ENCODE results near the gene NHERF1.

The NHERF1 gene

DNA sequence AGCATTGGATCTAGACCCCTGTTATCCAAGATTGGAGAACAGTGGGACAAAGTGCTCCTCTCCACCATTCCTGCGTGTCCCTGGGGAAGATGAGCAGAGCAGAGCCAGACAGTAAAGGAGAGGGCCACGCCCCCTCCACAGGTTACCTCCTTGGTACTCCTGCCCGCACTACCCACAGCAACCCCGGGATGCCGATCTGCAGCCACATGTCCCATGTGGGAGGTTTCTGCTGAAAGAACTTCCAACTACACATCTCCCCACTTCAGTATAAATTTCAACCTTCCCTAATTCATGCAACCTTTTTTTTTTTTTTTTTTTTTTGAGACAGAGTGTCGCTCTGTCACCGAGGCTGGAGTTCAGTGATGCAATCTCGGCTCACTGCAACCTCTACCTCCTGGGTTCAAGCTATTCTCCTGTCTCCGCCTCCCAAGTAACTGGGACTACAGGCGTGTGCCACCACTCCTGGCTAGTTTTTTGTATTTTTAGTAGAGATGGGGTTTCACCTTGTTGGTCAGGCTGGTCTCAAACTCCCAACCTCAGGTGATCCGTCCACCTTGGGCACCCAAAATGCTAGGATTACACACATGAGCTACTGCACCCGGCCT lies 9.1 kb upstream of the NHERF1 start:
- no peak for DNase-seq (ENCODE audit: low spot score)
- TF ChIP-seq CTCF (IDR thresholded peaks at IDR 0.05; ENCODE audit: extremely low read depth, missing control alignments), result no peak

- no peak for TF ChIP-seq CTCF (IDR thresholded peaks at IDR 0.05; ENCODE audit: extremely low read depth, missing control alignments)
- DNase-seq (ENCODE audit: low spot score), result no peak
Measured at GRCh38 chr17:74740173-74740572, 8.3 kb upstream of the NHERF1 start.

DNA sequence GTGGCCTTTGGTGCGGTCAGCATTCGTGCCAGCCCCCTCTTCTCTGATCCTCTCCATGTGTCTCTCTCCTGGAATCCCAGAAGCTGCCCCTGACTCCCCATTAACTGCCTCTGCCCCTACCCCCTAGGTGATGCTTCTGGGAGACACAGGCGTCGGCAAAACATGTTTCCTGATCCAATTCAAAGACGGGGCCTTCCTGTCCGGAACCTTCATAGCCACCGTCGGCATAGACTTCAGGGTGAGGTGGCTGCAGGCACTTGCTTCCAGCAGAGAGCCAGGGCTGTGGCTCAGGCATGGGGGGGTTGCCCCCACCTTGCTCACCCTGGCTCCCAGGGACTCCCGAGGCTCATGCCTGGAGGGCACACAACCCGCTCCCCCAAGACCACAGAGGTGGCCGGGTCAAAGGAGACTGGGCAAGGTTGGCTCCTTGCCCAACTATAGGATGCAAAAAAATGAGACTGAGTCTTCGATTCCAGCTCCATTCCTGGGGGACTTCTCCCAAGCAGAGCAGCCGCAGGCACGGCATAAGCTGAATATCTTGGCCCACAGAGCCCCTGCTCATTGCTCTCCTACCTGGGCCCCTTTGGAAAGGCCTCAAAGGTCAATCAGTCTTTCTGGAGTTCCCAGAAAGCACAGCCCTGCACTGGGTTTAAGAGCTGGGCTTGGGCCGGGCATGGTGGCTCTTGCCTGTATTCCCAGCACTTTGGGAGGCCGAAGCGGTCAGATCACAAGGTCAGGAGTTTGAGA lies 7.6 kb upstream of the NHERF1 start:
- DNase-seq (ENCODE audit: low spot score), result no peak
- no peak for TF ChIP-seq CTCF (IDR thresholded peaks at IDR 0.05; ENCODE audit: extremely low read depth, missing control alignments)

- TF ChIP-seq CTCF (IDR thresholded peaks at IDR 0.05; ENCODE audit: extremely low read depth, missing control alignments), result no peak
- DNase-seq (ENCODE audit: low spot score), result peak; percentile 66
Measured at GRCh38 chr17:74742153-74742515, 6.3 kb upstream of the NHERF1 start.

- no peak for DNase-seq (ENCODE audit: low spot score)
- no peak for TF ChIP-seq CTCF (IDR thresholded peaks at IDR 0.05; ENCODE audit: extremely low read depth, missing control alignments)
Measured at GRCh38 chr17:74742978-74743545, 5.4 kb upstream of the NHERF1 start.

DNA sequence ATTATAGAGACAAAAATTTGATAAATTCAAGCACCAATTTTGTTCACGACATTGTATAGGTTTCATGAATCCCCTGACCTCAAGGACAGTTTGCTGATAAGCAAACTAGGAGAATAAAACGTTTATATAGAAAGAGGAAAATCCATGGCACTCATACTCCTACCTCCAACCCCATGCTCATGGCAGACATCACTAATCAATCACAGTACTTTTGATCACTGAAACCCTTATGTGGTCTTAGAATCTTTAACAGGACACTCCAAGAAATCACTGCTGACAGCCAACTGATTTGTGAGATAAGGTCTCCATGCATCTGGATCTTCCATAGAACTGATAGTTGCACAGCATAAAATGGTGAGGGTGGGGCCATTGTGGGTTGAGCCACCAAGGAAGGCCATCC lies 4.7 kb upstream of the NHERF1 start:
- TF ChIP-seq CTCF (IDR thresholded peaks at IDR 0.05; ENCODE audit: extremely low read depth, missing control alignments), result no peak

DNA sequence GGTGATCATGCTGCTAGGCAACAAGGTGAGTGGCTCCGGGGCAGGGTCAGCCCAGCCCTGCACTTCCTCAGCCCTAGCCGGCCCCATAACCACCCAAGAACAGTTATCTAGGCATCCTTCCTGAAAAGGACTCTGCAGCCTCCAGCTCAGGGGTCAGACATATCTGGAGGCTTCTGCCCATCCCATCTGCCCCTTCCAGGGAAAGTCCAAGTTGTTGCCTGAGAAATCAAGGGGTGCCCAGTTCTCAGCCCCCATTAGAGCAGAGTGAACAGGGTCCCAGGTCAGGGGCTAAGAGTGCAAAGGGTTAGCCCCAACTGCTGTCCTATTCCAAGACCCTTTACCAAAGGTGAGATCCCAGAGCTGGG lies 4.1 kb upstream of the NHERF1 start:
- DNase-seq (ENCODE audit: low spot score), result no peak
- no peak for TF ChIP-seq CTCF (IDR thresholded peaks at IDR 0.05; ENCODE audit: extremely low read depth, missing control alignments)

More for the DNA sequence above, 4.7 kb upstream of the NHERF1 start:
- DNase-seq (ENCODE audit: low spot score), result no peak
